GM21360 (cell line): ENCODE data around the gene AQP2.
"Not testable (repeated sequence)": the region's sequence is repeated elsewhere in the genome, so short reads cannot be mapped to it uniquely, and the experiment has no call there.

Source experiments
- ATAC-seq: cut with Tn5 transposase; IDR thresholded peaks from one replicate; pipeline ENCODE4 v1.9.1; 2021; ENCODE audit warnings: mild to moderate bottlenecking, moderate library complexity; ENCODE audit not compliant: unreplicated experiment

The AQP2 gene

DNA sequence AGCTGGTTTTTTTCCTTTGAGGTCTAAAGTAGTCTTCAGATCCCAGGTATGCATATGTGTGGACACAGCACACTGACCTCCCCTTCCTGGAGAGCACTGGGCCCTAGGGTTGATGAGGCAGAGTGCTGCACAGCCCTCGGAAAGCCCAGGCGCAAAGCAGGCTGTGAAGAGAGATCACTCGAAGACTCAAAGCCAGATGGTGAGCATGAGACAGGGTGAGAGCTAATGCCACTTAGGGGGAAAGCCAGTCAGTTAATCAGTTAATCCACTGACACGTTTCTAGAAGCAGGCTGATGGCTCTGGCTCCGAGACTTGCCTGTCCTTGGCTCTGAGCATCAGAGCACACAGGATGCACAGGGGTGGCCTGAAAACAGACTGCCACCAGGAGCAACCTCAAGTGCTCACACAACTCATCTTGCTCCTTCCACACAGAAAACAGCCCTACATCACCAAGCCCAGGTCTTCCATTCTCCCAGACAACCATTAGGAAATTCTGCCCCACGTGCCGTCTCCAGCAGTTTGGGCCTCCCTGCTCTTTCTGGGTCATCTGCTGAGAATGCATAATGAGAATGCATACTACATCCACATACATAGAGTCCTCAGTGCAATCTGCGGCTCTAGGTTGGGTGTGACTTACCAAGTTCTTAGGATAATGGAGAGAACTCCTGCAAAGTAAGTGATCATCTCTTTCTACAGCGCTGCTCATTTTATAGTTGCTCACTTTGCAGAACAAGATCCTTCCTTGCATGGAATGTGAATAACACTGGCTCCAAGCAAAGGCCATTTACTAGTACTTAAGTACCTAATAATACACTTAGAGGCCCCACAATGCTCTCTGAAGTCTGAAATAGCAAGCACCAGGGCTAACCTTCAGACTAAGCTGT lies 34.2 kb downstream of the AQP2 start:
- no peak for ATAC-seq

GRCh38 chr12:49985981-49986380 lies 35.4 kb downstream of the AQP2 start:
- no peak for ATAC-seq

DNA sequence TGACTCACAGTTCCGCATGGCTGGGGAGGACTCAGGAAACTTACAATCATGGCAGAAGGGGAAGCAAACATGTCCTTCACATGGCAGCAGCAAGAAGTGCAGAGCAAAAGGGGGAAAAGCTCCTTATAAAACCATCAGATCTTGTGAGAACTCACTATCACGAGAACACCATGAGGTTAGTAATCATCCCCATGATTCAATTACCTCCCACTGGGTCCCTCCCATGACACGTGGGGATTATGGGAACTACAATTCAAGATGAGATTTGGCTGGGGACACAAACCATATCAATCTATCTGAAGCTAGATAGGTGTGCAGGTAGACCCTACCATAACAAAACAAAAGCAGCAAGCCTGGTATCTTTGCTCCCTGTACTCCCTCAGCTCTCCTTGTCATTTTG lies 35.9 kb downstream of the AQP2 start:
- not testable (repeated sequence) for ATAC-seq

DNA sequence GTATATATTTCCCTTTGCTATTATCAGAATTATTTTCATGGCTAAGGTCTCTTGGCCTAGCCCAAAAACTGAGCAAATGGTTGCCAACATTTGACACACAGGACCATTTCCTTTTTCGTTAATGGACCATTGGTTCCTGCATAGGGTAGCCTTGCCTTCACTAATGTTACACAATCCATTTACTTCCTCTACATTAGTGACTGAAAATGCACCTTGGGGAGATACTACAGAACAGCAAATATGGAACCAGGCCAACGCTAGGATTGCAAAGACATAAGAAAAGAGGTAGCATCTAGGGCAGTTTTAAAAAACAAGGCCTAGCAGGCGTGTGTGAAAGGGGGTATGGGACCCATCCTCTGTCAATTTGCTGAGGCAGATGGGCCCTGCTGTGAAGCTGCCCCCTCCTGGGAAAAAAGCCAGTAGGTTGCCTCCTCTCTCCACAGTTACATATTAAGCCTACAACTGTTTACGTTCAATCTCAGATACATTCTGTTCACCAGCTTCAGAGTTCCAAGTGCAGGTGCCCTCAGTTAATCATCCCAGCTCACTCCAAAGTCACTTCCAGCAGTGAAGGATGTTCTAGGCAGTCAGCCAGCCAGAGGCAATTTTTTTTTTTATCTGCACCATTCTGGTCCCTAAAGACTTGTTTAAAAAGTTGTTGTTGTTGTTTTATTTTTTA lies 37.2 kb downstream of the AQP2 start:
- no peak for ATAC-seq

DNA sequence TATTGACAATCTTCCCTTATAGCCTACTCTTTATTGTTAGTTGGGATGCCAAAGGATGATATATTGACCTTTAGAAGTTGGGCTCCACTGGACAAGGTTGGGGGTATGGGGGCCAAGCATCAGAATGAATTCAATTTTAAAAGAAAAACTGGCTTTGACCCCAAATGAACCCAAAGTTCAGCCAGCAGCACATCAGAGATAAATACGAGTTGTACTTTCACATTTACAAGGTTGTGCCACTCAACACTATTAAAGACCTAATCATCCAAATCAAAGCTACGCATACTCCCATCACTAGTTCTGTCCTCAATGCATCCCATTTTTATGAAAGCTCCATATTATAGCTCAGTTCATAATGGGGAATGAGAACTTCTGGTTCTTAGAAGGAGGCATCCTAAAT lies 38.9 kb downstream of the AQP2 start:
- not testable (repeated sequence) for ATAC-seq

DNA sequence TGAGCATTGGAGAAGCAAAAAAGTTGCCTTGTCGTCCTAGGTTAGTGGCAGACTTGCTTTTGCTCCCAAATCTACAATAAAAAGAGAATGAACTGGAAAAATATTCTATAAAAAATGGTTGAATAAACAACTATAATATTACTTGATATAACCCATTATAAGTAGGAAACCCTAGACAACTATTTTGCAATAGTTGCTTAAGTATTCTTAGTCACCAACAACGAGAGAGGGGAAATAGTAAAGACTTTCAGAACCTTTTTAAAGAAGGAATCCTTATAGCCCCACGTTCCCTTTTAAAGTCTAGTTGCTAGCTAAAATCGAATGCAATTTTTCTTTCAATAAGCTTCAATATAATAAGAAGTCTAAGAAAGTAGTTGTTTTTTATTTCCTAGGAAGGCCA lies 39.7 kb downstream of the AQP2 start:
- no peak for ATAC-seq

GRCh38 chr12:49998453-49998852 lies 47.9 kb downstream of the AQP2 start:
- ATAC-seq: no peak

GRCh38 chr12:50003595-50003994 lies 53.1 kb downstream of the AQP2 start:
- ATAC-seq: no peak

- no peak for ATAC-seq
Measured at GRCh38 chr12:50004696-50005095, 54.2 kb downstream of the AQP2 start.

DNA sequence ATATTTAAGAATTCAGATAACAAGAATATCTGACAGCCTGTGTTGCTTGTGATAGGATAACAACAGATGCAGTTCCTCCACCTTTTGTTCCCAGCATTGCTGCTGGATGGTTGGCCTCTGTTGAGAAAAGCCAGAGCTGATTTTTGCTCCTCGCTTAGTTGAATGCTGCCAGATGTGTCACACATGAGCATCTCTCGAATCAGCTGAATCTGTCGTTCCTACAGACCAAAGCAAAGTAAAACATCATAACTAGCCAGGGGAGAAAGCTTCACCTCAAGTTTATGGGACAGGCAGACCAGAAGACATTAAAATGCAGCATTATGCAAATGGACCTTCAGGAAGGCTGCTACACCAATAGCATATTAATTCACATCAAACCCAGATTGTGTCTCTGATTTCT lies 54.6 kb downstream of the AQP2 start:
- ATAC-seq: no peak

GRCh38 chr12:50006280-50006679 lies 55.7 kb downstream of the AQP2 start:
- no peak for ATAC-seq

GRCh38 chr12:50006754-50007442 lies 56.4 kb downstream of the AQP2 start:
- ATAC-seq: no peak
